ENCODE data around the gene TMED8. TPM values are rescaled to one million over a fixed set of nuclear protein-coding genes. Genes with fewer than 3 reads are reported as not detected.
A peak's percentile ranks its signal among the peaks of the same experiment; 100 is the strongest.

TMED8 gene
- total and polyA plus RNA-seq, 2 of the 13 experiments (the other 11 are each of a cell fraction or from before 2014, with no cell fraction given) = 6.0 to 11.7 TPM

DNA sequence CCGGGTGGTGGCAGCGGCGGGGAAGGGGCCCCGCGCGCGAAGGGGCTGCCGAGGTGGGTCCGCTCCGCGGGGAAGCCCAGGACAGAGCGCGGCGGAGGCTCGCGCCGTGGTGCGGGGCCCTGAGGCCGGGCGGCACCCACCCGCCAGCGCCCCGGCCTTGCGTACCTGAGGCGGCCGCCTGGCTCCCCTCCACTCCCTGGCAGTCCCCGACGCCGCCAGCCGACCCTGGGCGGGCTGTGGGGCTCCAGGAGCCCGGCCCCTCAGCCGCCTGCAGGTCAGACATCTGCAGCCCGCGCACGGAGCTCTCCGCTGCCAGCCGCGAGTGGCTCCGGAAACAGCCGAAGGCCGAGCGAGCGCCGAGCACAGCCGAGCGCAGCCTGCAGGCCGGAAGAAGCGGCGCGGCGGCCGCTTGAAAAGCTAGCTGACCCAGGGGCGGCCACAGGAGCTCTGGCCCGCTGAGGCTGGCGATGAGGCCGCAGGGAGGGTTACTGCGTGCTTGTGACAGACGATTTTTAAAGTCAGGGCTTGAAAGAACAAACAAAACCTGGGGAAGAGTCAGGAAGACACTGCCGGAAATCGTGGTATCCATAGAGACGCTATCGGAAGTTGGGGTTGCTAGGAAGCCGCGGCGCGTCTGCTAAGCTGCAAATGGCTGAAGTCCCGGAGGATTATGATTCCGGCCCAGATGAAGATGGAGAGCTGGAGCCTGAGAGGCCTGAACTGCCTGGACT is at the start of gene TMED8, which contains the start of gene SAMD15 (continued):
- TF ChIP-seq, protein P1, sequence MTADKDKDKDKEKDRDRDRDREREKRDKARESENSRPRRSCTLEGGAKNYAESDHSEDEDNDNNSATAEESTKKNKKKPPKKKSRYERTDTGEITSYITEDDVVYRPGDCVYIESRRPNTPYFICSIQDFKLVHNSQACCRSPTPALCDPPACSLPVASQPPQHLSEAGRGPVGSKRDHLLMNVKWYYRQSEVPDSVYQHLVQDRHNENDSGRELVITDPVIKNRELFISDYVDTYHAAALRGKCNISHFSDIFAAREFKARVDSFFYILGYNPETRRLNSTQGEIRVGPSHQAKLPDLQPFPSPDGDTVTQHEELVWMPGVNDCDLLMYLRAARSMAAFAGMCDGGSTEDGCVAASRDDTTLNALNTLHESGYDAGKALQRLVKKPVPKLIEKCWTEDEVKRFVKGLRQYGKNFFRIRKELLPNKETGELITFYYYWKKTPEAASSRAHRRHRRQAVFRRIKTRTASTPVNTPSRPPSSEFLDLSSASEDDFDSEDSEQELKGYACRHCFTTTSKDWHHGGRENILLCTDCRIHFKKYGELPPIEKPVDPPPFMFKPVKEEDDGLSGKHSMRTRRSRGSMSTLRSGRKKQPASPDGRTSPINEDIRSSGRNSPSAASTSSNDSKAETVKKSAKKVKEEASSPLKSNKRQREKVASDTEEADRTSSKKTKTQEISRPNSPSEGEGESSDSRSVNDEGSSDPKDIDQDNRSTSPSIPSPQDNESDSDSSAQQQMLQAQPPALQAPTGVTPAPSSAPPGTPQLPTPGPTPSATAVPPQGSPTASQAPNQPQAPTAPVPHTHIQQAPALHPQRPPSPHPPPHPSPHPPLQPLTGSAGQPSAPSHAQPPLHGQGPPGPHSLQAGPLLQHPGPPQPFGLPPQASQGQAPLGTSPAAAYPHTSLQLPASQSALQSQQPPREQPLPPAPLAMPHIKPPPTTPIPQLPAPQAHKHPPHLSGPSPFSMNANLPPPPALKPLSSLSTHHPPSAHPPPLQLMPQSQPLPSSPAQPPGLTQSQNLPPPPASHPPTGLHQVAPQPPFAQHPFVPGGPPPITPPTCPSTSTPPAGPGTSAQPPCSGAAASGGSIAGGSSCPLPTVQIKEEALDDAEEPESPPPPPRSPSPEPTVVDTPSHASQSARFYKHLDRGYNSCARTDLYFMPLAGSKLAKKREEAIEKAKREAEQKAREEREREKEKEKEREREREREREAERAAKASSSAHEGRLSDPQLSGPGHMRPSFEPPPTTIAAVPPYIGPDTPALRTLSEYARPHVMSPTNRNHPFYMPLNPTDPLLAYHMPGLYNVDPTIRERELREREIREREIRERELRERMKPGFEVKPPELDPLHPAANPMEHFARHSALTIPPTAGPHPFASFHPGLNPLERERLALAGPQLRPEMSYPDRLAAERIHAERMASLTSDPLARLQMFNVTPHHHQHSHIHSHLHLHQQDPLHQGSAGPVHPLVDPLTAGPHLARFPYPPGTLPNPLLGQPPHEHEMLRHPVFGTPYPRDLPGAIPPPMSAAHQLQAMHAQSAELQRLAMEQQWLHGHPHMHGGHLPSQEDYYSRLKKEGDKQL (CRISPR knock-in tag; IDR thresholded peaks at IDR 0.05; ENCODE audit: low read depth) = no peak
- TF ChIP-seq, protein P2, sequence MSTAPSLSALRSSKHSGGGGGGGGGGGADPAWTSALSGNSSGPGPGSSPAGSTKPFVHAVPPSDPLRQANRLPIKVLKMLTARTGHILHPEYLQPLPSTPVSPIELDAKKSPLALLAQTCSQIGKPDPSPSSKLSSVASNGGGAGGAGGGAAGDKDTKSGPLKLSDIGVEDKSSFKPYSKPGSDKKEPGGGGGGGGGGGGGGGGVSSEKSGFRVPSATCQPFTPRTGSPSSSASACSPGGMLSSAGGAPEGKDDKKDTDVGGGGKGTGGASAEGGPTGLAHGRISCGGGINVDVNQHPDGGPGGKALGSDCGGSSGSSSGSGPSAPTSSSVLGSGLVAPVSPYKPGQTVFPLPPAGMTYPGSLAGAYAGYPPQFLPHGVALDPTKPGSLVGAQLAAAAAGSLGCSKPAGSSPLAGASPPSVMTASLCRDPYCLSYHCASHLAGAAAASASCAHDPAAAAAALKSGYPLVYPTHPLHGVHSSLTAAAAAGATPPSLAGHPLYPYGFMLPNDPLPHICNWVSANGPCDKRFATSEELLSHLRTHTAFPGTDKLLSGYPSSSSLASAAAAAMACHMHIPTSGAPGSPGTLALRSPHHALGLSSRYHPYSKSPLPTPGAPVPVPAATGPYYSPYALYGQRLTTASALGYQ (CRISPR knock-in tag; IDR thresholded peaks at IDR 0.05) = peak; percentile 67
- TF ChIP-seq, protein P3, sequence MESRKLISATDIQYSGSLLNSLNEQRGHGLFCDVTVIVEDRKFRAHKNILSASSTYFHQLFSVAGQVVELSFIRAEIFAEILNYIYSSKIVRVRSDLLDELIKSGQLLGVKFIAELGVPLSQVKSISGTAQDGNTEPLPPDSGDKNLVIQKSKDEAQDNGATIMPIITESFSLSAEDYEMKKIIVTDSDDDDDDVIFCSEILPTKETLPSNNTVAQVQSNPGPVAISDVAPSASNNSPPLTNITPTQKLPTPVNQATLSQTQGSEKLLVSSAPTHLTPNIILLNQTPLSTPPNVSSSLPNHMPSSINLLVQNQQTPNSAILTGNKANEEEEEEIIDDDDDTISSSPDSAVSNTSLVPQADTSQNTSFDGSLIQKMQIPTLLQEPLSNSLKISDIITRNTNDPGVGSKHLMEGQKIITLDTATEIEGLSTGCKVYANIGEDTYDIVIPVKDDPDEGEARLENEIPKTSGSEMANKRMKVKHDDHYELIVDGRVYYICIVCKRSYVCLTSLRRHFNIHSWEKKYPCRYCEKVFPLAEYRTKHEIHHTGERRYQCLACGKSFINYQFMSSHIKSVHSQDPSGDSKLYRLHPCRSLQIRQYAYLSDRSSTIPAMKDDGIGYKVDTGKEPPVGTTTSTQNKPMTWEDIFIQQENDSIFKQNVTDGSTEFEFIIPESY (CRISPR knock-in tag; IDR thresholded peaks at IDR 0.05) = no peak
- TF ChIP-seq SP2 (CRISPR knock-in tag; IDR thresholded peaks at IDR 0.05) = no peak
- TF ChIP-seq NFKBIZ (CRISPR knock-in tag; IDR thresholded peaks at IDR 0.05) = peak; percentile 71; the same call in 1 of the 2 replicates
- no peak for TF ChIP-seq PITX1 (CRISPR knock-in tag; IDR thresholded peaks at IDR 0.05)
- no peak for TF ChIP-seq ZNF629 (CRISPR knock-in tag; conservative IDR thresholded peaks at IDR 0.05)
- TF ChIP-seq NFRKB (IDR thresholded peaks at IDR 0.05) = no peak
- TF ChIP-seq ZNF235 (CRISPR knock-in tag; IDR thresholded peaks at IDR 0.05; ENCODE audit: borderline replicate concordance) = 0 out of 2 replicates have a peak, but pooled peaks have one; percentile 57
- TF ChIP-seq TAF15 (IDR thresholded peaks at IDR 0.05; ENCODE audit: low read depth, low read length, poor library complexity, severe bottlenecking) = no peak
- TF ChIP-seq ZNF878 (CRISPR knock-in tag; IDR thresholded peaks at IDR 0.05) = no peak
- no peak for TF ChIP-seq FOXO1 (CRISPR knock-in tag; IDR thresholded peaks at IDR 0.05)
- TF ChIP-seq CREB1 (IDR thresholded peaks at IDR 0.05) = no peak
- TF ChIP-seq CREB1 (CRISPR knock-in tag; IDR thresholded peaks at IDR 0.05) = no peak
- TF ChIP-seq, protein P4, sequence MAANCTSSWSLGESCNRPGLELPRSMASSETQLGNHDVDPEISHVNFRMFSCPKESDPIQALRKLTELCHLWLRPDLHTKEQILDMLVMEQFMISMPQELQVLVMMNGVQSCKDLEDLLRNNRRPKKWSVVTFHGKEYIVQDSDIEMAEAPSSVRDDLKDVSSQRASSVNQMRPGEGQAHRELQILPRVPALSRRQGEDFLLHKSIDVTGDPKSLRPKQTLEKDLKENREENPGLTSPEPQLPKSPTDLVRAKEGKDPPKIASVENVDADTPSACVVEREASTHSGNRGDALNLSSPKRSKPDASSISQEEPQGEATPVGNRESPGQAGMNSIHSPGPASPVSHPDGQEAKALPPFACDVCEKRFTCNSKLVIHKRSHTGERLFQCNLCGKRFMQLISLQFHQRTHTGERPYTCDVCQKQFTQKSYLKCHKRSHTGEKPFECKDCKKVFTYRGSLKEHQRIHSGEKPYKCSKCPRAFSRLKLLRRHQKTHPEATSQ (CRISPR knock-in tag; IDR thresholded peaks at IDR 0.05; ENCODE audit: borderline replicate concordance) = no peak
- no peak for TF ChIP-seq ZNF558 (CRISPR knock-in tag; IDR thresholded peaks at IDR 0.05; ENCODE audit: borderline replicate concordance)
- no peak for TF ChIP-seq ZNF432 (CRISPR knock-in tag; IDR thresholded peaks at IDR 0.05; ENCODE audit: borderline replicate concordance)
- TF ChIP-seq ZNF282 (IDR thresholded peaks at IDR 0.05; ENCODE audit: partially characterized antibody) = no peak
- TF ChIP-seq, protein P5, sequence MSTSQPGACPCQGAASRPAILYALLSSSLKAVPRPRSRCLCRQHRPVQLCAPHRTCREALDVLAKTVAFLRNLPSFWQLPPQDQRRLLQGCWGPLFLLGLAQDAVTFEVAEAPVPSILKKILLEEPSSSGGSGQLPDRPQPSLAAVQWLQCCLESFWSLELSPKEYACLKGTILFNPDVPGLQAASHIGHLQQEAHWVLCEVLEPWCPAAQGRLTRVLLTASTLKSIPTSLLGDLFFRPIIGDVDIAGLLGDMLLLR (CRISPR knock-in tag; IDR thresholded peaks at IDR 0.05) = peak; percentile 75
